Activated CD4-positive, alpha-beta T cell treated with anti-CD3 and anti-CD28 coated beads for 1 hour (primary cell): ENCODE data around the gene USP35.

Experiments
- DNase-seq: peaks from one replicate; pipeline ENCODE4 v3.0.0-alpha.2; 2020

Gene USP35

GRCh38 chr11:78200061-78200460 lies 11.3 kb downstream of the USP35 start:
- no peak for DNase-seq

DNA sequence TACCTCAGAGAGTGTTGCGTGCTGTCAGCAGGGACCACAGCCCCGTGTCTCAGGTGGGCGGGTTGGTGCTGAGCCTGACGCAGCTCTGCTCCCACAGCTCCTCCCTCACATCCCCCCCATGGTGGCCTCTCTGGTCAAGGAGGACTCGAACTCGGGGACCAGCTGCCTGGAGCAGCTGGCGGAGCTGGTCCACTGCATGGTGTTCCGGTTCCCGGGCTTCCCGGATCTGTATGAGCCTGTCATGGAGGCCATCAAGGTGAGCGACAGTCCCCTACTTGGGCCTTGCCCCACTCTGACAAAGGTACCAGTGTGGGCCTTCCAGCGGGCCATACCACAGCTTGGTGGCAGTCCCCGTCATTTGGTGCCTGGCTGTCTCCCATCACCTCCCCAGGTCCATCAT lies 11.8 kb downstream of the USP35 start:
- no peak for DNase-seq

DNA sequence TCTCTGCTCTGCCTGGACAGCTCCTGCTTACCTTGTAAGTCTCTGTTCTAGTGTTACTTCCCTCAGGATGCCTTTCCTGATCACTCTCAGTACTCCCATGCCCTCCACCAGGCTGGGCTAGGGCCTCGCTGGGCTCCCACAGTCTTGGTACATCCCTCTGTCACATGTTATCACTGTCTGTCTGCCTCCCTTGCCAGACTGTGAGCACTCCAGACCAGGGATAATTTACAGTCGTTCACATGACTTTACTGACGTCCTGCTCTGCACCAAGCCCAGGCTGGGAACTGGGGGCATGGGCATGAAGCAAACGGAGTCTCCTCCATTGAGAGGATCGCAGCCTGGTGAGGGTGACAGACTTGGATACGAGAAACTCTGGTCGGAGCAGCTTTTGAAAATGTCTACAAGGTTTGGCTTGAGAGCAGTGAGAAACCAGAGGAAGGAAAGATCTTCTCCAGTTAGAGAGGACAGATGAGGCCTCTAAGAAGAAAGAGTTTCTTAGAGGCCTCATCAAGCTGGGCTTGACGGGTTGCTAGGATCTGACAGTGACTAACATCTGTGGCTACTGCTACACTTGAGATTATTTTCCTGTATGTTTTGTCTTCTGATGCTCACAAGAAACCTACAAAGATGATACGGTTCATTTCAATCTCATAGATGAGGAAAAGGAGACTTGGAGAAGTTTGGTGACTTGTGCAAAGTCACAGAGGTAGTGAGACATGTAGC lies 12.5 kb downstream of the USP35 start:
- no peak for DNase-seq

GRCh38 chr11:78202733-78203167 lies 14.0 kb downstream of the USP35 start:
- DNase-seq: peak; percentile 47

- DNase-seq: peak; percentile 37
These were observed 14.5 kb downstream of the USP35 start for GRCh38 chr11:78203184-78203583.

GRCh38 chr11:78205256-78205655 lies 16.5 kb downstream of the USP35 start:
- DNase-seq: no peak

DNA sequence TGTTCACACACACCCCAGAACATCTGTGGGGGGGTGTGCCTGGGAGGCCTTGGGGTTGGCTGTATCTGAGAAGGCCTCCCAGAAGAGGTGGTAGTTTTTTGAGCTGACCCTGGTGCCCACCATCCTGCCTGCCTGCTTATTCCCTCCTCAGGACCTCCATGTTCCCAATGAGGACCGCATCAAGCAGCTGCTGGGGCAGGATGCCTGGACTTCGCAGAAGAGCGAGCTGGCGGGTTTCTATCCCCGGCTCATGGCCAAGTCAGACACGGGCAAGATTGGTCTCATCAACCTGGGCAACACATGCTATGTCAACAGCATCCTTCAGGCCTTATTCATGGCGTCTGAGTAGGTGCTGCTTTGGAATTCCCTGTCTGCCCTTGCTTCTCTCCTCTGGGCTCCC lies 17.0 kb downstream of the USP35 start:
- no peak for DNase-seq

GRCh38 chr11:78207532-78208256 lies 19.0 kb downstream of the USP35 start:
- DNase-seq: no peak

DNA sequence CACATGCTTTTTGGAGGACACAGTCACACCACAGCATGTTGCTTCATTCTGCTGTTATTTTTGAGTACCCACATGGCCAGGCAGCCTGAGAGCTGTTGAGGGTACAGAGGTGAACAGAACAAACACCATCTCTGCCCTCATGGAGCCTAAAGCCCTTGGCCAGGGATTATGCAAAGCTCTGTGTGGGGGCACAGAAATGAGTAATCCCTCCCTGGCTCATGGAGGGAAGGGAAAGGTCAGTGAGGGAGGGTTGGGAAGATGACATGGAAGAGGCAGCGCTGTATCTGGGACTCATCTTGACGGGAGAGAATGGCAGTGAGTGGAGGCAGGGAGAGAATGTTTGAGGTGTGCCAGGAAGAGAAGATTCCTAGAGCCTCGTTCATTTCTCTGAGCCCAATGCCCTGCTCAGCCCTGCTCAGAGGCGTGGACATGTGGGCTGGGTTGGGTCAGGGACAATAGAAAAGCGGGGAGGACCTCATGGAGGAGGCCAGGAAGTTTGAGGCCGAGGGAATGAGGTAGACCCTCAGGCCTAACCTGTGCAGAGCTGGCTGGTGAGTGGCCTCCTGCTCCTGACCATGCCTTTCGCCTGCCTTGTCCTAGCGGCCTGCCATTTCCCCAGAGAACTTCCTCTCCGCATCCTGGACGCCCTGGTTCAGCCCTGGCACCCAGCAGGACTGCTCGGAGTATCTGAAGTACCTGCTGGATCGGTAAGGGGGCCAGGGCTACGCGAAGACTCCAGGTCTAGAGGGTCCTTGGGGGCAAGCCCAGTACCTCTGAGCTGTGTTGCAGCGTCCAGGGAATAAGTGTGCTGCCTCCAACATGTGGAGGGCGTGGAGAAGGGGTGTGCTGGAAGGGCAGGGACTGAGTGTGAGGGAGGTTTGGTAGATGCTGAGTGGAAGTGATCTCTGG lies 19.8 kb downstream of the USP35 start:
- no peak for DNase-seq

- no peak for DNase-seq
These were observed 20.8 kb downstream of the USP35 start for GRCh38 chr11:78209478-78209877.

GRCh38 chr11:78210000-78210608 lies 21.4 kb downstream of the USP35 start:
- DNase-seq: no peak

GRCh38 chr11:78211565-78211964 lies 22.8 kb downstream of the USP35 start:
- no peak for DNase-seq

GRCh38 chr11:78212586-78213371 lies 24.1 kb downstream of the USP35 start:
- no peak for DNase-seq

DNA sequence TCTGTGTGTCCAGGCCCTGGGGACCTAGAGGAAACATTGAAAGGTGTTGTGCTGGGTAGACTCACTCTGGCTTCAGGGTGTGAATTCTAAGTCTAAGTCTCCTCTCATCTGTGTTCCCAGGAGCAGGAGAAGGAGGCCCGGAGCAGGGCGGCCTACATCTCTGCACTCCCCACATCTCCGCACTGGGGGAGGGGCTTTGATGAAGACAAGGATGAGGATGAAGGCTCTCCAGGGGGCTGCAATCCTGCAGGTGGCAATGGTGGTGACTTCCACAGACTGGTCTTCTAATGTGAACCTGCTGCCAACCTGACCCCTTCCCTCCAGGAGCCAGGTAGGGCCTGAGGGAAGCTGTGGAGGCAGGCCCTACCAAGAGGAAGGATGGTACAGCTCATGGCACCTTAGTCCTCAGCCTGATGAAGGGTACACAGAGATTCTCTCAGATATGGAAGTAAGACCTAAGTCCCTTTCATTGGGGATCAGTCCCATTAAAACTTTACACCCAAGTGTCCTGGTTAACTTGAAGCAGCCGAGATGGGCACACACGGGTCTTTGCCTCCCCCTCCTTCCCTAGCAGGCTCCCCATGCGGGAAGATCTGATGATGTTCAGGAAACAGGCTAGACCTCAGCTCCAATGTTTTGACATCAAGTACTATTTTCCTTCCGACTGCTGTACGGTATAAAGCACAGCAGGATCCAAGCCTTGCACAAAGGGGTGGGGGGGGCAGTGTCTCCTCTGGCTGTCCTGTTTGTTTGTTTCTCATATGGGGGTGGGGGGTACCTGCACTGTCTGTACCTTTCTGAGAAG lies 25.0 kb downstream of the USP35 start:
- no peak for DNase-seq

DNA sequence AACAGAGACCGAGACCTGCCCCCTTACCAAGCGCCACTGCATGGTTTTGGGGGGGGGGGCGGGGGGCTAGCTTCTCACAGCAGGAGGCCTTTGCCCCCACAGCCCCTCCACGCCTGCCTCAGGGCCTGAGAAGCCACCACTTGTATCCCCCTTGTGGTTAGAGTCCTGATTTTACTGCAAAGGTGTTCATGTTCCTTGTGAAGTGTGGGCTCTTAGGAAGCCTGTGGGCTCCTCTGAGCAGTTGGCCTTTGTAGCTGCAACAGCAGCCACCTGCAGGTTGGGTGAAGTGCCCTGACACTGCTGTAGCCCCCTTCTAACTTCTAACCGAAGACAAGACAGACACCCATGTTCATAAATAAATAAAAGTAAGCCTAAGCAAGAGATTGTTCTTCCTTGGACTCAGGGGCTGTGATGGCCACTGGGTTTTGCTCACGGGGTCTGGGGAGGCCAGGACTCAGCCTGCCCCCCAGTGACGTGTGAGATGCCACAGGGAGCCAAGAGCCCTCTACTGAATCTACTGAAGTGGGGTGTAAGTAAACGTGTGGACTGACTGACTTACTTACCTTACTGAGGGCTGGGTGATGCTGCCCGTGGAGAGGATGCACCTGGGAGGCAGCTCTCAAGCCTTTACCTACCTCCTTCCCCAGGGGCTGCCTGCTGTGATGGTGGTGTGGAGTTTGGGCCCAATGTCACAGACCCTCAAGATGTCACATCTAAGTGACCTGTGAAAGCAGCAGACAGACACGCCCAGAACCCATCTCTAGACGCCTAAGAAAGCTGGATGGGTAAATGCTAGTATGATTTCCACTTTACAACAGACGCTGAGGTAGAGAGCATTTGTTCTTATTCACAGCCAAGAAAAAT lies 25.8 kb downstream of the USP35 start:
- no peak for DNase-seq

DNA sequence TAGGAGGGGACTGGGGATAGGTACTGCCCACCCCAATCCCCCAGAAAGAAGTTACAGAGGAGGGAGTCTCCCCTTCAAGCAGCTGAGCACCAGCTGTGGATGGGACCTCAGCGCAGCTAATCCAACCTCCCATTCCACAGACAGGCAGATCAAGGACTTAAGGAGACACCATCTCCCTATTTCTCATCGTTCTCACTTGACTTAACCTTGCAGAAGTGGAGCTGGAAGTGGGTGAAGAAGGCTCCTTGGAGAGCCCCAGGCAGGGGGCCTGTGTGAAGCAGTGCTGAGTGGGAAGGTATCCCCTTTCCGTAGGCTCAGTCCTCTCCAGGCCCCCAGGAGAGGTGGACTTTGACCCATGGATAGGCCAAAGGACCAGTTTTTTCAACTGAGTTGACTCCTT lies 27.3 kb downstream of the USP35 start:
- DNase-seq: no peak

DNA sequence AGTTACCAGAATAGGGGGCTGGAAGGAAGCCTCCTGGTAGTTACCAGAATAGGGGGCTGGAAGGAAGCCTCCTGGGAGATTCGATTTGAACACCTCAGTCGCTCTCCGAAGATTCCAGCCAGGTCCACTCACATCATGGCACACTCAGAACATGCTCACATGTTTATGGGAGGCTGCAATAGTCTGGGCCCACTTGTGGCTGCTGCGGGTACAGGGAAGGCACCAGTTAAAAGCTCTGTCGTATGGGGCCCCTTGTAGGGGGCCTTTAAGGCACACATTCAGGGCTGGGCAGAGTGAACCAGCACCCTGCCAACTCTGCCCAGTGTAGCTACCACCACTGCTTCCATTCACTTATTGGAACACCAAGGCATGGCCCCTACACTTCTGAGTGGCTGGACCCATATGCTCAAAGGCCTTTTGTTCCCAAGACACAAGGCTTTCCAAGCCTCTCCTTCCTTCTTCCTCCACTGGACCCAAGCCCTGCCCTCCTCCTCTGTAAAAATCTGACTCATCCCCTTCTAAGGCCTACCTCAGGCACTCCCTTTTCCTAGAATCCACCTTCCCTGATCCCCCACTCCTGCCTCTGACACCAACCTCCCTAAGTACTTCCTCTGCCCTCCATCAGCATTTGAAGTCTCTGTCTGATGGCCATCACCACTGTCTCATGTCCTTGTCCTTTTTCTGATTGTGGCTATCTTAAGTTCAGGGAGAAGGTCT lies 28.0 kb downstream of the USP35 start:
- DNase-seq: no peak

DNA sequence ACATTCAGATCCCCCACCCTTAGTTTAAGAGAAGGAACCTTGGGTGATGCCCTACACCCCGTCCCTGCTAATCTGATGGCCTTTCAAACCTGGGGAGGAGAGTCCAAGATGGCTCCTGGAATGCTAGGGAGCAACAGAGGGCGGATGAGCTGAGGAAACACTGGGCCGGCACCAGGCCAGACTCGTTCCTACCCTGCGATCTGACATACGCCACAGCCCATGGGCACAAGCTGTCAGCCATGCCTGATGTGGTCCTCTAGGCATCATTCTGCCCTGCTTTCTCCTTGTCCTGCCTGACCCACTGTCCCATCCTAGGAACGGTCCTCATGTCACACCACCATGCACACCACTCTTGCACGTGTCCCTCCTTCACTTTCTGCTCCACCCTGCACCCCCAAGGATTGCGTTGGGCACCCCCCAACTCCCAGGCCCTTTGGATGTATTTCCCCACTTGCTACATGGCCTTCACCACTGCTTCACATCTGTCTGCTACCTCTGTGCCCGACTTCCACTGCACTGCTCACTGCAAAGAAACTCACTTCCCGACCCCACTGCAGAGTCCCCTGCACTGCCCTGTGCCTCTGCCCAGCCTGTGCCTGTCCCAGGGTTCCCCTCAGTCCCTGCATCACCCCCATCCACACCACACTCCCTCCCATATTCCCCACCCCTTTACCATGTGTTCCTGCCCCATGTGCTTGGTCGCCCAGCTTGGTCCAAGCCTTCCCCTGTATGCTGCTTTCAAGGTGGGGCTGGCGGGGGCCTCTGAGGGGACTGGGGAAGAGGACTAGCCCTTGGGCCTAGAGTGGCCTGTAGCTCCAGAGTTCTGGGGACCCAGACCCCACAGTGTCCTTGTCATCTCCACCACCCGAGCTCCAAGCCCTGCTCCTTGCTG lies 29.2 kb downstream of the USP35 start:
- DNase-seq: no peak
